OCI-M1 (cell line): ENCODE results near the gene KMT5C.

Source experiments
- DNase-seq: peaks from one replicate; lab custom pipeline; 2025; lab: John Stamatoyannopoulos, UW

The KMT5C gene

DNA sequence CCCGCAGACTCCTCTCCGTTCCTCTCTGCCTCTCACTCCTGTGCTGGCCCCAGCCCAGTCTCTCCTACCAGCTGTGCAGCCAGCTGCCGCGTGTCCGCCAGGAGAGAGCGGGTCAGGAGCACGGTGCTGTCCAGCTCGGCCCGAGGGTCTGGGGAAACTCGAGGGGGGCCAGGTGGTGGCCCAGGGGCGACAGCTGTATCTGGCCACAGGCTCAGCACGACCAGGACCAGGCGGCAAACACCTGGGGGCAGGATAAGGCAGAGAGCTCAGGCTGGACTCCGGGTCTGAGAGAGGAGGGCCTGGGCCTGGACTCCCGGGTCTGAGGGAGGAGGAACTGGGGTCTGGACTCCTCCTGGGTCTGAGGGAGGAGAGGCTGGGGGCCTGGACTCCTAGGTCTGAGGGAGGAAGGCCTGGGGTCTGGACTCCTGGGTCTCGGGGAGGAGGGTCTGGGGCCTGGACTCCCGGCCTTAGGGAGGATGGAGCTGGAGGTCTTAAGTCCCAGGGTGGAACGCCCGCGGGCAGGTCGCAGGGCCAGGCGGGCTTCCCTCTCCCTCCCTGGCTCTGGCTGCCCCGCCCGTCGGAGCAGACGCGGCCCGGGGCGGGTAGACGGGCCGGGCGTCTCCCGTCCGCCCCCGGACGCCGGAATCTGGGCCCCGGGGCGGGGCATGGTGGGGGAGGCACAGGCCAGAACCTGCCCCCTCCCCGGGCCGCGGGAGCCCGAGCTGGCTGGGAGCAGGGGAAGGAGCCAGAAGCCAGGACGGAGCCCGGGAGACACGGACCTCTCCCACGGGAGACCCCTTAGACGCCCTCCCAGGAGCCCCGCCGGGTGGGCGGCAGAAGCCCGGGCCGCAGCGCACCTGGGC is 29.3 kb downstream of the KMT5C start:
- no peak for DNase-seq

DNA sequence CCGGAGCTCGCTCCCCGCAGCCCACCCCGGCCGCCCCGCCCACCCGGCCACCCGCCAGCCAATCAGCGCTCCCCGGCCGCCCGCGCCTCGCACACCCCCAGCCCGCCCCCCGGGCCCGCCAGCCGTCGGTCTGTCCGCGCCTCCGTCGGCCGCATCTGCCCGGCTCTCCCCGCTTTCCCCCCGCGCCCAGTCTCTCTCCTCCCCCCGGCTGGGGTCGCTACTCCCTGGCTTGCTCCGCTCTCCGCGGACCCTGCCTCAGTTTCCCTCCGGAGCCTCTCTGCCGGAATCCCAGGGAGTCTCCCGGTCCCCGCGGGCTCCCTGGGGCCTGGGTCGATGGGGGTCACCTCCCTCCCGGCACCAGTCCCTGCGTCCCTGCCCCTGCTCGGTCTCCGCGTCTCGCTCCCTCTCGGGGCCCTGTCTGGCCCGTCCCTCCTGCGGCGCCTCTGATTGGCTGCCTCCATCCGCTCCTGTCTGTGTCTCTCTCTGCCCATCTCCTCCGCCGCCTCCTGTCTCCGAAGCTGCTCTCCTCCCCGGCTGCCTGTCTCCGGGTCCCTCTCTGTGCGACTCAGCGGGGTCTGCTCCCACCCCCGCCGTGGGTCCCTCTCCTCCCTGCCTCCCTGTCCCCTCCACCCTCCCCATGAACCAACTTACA is 30.1 kb downstream of the KMT5C start:
- no peak for DNase-seq

DNA sequence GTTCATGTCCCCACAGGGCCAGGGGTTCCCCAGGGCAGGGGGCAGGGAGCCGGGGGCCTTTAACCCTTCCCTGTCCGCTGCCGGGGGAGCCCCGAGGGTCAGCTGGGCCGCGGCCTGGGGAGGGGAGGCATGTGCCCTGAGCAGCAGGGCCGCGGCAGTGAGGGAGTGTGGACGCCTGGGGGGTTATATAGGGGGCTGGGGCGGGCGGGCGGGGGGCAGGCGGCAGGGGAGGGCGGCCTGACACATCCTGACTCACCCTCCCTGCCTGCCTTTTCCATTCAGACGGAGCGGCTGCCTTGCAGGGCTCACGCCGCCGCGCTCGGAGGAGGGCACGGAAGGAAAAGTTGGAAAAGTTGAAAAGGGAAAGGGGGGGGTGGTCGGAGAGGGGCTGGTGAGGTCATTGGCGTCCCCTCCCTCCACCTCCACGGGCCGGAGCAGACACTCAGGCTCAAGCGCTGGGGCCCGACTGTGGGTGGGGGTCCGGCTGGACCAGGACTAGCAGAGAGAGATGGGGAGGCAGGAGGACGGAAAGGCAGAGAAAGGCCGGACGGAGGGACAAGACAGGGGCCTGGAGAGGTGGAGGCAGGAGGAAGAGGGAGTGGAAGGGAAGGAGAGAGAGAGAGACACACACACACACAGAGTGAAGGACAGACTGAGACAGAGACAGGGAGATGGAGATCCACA is 30.8 kb downstream of the KMT5C start, which contains the start of gene IL11:
Gene IL11 (minus strand): TSS at position 159 of the 684 bp plus-strand sequence. CDS start 153 bp downstream, at position 6.
- DNase-seq, result no peak

GRCh38 chr19:55372316-55373081 is 32.8 kb downstream of the KMT5C start:
- DNase-seq, result no peak

DNA sequence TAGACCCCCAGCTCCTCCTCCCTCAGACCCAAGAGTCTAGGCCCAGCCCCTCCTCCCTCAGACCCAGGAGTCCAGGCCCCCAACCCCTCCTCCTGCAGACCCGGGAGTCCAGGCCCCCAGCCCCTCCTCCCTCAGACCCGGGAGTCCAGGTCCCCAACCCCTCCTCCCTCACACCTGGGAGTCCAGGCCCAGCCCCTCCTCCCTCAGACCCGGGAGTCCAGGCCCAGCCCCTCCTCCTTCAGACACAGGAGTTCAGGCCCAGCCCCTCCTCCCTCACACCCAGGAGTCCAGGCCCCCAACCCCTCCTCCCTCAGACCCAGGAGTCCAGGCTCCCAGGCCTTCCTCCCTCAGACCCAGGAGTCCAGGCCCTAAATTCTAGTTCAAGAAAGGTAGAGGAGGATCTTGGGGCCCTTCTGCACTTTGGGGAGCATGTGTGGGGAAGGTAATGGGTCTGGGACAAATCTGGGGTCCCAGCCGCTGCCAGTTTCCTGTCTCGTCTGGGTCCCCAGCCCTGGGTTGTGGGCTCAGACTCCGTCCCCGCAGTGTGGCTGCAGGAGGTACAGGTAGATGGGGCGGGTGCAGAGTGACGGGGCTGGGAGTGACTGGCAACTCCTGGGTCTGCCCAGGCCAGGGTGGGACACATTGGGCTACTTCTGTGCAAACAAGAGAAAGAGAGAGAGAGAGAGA is 33.8 kb downstream of the KMT5C start:
- no peak for DNase-seq

DNA sequence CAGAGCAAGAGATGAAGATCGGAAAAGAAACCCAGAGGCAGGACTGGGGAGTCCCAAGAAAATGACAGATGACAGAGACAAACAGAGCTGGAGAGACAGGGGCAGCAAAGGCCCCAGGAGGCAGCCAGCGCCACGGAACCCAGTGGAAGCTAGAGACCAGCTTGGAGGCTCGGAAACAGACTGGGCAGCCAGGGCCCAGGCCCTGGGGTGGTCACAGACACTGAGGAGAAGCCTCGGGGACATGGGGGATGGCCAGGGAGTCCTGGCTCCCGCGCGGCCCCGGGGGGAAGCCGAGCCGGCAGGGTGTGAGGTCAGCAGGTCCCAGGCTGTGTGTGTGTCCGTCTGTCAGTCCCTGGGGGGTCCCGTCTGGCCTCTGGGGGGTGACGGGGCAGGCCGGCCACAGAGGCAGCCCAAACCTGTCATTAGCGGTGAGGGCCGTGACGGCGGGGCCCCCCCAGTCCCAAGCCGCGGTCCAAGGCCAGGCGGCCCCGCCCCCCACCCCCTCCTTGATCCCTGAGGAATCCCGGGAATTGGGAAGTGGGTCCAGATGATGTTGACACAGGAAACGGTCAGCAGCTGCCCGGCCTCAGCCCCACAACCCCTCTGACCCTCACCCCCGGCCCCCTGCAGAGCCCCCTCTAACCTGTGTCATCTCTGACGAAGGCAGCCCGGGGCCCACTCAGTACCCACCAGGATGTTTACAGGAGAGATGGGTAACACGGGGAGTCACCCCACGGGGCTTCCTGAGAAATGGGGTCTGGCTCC is 34.5 kb downstream of the KMT5C start:
- no peak for DNase-seq

GRCh38 chr19:55376241-55376933 is 36.7 kb downstream of the KMT5C start, which contains the start of gene TMEM190:
Gene TMEM190, plus strand, starts transcription at chr19:55376826. Its CDS starts 28 bp downstream, at chr19:55376854.
- peak; percentile 21 for DNase-seq

DNA sequence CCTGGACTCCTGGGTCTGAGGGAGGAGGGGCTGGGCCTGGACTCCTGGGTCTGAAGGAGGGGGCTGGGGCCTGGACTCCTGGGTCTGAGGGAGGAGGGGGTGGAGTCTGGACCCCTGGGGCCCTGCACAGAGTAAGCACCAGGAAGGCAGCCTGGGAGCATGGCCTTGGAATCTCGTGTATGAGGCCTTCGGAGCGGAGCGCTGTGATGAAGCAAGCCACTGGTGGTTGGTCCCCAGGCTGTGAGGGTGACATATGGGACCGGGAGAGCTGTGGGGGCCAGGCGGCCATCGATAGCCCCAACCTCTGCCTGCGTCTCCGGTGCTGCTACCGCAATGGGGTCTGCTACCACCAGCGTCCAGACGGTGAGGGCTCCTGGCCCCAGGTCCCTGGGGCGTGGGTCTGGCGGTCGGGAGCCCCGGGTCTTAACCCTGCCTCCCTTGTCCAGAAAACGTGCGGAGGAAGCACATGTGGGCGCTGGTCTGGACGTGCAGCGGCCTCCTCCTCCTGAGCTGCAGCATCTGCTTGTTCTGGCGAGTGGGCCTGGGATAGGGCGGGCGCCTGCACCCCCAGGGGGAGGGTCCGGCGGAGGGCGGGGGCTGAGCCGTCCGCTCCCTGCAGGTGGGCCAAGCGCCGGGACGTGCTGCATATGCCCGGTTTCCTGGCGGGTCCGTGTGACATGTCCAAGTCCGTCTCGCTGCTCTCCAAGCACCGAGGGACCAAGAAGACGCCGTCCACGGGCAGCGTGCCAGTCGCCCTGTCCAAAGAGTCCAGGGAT is 37.9 kb downstream of the KMT5C start:
- no peak for DNase-seq

DNA sequence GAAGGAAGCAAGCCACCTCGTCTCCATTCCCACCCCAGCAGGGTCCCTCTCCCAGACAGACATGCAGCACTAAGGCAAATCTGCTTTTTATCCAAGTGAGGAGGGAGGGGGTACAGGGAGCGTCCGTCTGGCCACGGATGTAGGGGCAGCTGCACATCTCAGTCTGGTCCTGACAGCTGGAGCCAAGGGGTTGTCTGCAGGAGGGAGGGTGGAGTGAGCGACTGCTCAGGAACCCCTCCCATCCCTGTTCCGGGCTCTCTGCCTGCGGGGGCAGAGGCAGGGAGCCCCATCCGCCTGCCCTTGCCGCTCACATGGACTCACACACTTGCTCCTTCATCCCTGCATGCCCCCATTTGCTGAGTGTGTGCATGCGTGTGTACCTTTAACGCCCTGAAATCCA is 39.5 kb downstream of the KMT5C start:
- no peak for DNase-seq

- no peak for DNase-seq
Observed at GRCh38 chr19:55382013-55382412, 42.3 kb downstream of the KMT5C start.

DNA sequence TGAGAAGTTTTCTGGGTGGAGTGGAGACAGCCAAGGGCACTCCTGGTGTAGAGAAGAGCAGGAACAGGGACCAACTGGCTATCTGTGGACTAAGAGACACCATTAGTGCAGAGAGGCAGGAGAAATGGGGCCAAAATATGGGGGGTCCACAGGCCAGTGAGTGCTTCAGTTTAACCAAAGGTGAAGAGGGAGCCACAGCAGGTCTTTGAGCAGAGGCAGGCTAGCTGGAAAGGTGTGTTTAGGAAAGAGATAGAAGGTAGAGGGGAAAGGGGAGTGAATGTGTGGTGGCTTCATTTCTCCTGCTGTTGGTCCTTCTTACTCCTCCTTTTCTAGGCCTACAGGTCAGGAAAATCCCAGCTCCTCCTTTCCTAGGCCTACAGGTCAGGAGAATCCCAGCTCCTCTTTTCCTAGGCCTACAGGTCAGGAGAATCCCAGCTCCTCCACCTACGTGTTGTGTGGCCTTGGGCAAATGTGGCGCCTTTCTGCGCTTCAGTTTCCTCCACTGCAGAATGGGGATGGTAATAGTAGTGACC is 42.9 kb downstream of the KMT5C start:
- no peak for DNase-seq

DNA sequence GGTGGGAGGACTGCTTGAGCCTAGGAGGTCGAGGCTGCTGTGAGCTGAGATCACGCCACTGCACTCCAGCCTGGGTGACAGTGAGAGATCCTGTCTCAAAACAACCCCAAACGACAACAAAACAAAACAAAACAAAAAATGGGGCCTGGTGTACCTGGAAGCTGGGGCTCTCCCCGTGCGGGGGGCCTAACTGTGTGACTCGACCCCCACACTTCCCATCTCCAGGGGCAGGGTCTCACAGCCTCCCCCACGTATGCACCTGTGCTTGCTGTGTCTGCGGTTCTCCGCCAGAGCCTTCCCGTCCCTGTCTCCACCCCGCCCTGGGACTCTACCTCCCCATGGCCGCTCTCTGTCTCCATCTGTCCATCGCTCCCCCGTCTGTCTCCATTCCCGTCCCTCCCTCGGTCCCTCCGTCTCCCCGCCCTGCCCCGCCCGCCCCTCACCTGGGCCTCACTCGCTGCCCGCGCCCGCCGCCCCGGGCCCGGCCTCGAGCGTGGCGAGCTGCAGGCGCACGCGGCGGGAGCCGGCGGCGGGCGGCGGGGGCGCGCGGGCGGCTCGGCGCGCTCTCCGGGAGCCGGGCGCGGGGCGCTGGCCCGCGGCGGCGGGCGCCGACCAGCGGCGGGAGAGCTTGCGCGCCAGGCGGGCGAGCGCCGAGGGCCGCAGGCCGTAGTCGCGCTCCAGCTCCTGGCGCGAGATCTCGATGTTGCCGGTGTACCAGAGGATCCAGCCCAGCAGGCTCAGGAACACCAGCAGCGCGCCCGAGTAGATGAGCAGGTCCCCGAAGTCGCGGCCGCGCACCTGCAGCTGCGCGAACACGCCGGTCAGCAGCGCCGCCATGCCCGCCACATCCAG is 43.8 kb downstream of the KMT5C start:
- DNase-seq, result peak; percentile 80

DNA sequence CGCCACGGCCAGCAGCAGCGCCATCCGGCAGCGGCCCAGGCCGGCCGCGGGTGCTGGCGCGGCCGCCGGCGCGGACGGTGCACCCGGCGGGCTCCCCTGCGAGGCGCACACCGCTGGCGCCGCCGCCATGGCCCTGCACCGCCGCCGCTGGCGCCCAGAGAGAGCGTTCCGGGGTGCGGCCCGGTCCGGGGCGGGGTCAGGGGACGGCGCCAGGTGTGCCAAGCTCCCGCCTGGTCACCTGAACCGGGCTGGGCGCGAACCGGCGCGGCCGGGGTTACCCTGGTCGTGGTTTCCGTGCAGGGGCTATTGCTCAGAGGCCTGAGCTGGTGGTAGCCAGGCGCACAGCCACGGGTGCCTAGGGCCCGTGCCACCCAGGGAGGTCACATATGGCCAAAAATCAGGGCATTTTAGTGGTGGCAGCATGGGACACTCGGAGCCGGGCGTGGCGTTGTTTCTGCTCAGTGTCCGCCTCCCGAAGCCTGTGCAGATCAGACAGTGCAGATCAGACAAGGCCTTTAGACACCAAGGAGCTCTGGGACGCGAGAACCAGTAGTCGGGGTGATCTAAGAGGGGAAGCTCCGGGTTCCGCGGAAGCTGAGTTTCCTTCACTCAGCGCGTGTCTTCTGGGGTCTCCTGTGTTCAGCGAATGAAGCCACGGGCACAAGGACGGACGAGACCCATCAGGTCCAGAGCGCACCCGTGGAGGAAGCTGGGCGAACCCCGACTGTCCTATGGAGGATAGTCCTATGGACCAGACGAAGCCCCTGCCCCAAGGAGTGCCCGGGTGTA is 44.6 kb downstream of the KMT5C start, which contains the start of gene TMEM238:
Gene TMEM238 (minus strand): TSS at position 162 of the 789 bp plus-strand sequence. CDS start 33 bp downstream, at position 129.
- peak; percentile 64 for DNase-seq

- DNase-seq, result peak; percentile 99
Observed at GRCh38 chr19:55384920-55385723, 45.4 kb downstream of the KMT5C start.

DNA sequence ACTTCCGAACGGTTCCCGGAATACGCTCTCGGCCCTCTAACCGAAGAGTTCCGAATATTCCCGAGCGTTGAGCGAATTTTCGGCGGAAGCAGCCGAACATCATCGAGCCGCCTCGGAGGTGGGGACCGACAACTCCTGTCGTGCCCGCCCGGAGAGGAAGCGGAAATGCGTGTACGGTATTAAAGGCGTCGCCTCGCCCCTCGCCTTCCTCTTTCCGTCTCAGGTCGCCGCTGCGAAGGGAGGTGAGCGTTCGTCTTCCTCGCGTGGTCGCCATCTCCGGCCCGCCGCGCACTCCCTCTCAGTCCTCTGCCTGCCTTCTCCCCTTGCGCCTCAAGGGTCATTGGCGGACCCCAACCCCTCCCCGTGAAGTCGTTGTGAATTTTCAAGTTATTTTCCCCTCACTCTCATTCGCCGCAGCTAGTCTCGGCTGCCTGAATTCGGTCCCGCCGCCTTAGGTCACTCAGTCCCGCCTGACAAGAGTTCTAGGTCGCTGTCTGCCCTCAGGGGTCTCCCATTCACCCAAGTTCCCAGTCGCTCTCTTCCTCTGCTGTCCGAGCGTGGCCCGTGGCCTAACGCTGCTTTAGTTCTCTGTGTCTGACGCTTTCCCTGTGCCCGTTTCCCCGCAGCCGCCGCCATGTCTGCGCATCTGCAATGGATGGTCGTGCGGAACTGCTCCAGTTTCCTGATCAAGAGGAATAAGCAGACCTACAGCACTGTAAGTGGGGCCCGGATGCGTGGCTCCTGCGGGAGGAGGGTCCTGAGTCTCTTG is 46.2 kb downstream of the KMT5C start, which contains the start of gene RPL28:
Gene RPL28 (plus strand): TSS at position 209 of the 769 bp plus-strand sequence. CDS start 426 bp downstream, at position 635.
- peak; percentile 100 for DNase-seq
